Measurements from ENCODE around the gene NR2E3.

GRCh38 chr15:71791975-71792374 lies 18.4 kb upstream of the NR2E3 start:
- TF ChIP-seq POLR2A (IDR thresholded peaks at IDR 0.05): no peak
- no peak for TF ChIP-seq CTCF (IDR thresholded peaks at IDR 0.05)

Measured in sigmoid colon (tissue), 3 donors.